Activated CD8-positive, alpha-beta memory T cell treated with anti-CD3 and anti-CD28 coated beads for 1 hour (primary cell): ENCODE results near the gene OR8G5.

Source experiments
- DNase-seq, 2 donors: peaks; one replicate each; pipeline ENCODE4 v3.0.0-alpha.2; 2020; ENCODE audit warnings: low read depth in 1 of 2; ENCODE audit errors: extremely low read depth in 1 of 2

OR8G5 gene

GRCh38 chr11:124285610-124286344, 29.6 kb downstream of the OR8G5 start:
- no peak for DNase-seq

GRCh38 chr11:124294687-124295086, 38.5 kb downstream of the OR8G5 start:
- DNase-seq: no peak

DNA sequence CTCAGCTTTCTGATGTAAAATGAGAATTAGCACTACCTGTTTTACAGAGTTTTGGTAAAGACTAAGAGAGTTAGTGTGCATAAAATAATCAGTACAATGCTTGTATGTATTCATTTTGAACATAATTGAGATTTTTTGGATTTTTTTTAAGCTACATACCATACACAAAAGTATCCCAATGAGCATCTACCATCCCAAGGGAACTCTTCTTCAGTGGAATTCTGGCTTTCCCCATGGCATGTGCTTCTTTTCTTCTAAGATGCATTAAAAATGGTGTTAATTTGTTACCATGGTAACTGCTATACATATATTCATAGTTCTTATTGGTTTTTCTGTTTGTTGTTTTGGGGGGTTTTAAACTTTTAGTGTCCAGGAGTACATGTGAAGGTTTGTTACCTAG, 39.8 kb downstream of the OR8G5 start:
- DNase-seq: no peak

DNA sequence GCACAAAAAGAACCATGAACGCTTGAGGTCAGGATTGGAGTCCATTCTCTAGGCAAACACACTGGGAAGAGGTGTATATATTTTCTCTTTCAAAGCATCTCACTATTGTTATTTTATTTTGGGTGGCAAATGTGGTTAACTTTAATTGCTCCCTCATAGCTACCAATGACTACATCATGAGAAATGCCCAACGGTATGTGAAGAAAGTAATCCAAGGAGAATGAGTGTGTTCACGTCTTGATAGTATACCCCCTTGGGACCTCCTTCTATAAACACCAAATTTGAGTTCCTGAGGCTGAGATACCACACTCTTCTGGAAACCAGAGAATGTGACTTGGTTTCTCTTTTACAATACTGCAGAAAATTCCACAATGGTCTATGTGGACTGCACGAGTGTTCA, 41.7 kb downstream of the OR8G5 start:
- no peak for DNase-seq

GRCh38 chr11:124301548-124301947, 45.4 kb downstream of the OR8G5 start:
- DNase-seq: no peak

GRCh38 chr11:124302347-124303125, 46.4 kb downstream of the OR8G5 start:
- DNase-seq: no peak

GRCh38 chr11:124307093-124307492, 50.9 kb downstream of the OR8G5 start:
- DNase-seq: no peak

- no peak for DNase-seq
Measured at GRCh38 chr11:124310721-124311120, 54.5 kb downstream of the OR8G5 start.

DNA sequence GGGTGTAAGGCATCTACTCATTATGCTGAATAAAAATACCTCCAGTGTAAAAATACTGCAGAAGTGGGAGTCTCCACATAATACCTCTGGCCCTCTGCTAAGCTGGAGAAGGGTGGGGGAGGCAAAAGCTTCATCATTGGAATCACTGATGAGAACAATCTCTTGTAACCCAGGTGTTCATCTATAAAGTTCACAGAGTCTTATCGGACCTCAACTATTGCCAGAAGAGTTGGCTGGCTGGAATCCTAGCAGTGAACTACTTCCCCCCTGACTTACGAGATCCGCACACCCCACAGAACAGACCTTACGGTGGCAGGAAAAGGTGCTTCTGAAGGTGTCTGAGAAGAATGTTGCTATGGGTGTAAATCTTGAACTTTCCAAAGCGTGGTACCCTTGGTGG, 55.1 kb downstream of the OR8G5 start:
- no peak for DNase-seq

GRCh38 chr11:124311670-124312069, 55.5 kb downstream of the OR8G5 start:
- no peak for DNase-seq

DNA sequence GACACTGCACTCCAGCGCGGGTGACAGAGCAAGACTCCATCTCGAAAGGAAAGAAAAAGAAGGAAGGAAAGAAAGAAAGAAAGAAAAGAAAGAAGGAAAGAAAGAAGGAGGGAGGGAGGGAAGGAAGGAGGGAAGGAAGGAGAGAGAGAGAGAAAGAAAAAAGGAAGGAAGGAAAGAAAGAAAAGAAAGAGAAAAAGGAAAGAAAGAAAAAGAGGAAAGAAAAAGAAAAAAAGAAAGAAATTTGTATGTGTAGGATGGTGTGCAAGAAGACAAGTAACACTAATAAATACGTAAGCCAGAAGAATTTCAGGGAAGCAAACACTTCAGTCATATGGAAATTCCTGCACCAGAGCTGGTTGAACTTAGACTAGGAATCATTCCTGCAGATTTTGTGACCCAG, 57.0 kb downstream of the OR8G5 start:
- no peak for DNase-seq

GRCh38 chr11:124313849-124314248, 57.7 kb downstream of the OR8G5 start, which contains the start of gene OR8D1:
Gene OR8D1, minus strand, starts transcription at chr11:124313949. Its CDS starts 3,183 bp downstream, at chr11:124310766.
- no peak for DNase-seq

GRCh38 chr11:124315052-124315451, 58.9 kb downstream of the OR8G5 start:
- no peak for DNase-seq
